Caco-2 (cell line): ENCODE results near the gene SLC7A6OS. TPM values are rescaled to one million over a fixed set of nuclear protein-coding genes. Genes with fewer than 3 reads are reported as not detected.

Experiments
- BruUV-seq: library from RNA; stranded (reverse); fragments of 400-500 nt; replicated peaks from 2 replicates; lab custom pipeline; 2021; lab: Mats Ljungman, UMichigan
- CTCF ChIA-PET: fragments of 300-600 bp; sonication (Branson Sonifier 250); formaldehyde crosslinking; loops from one replicate; lab custom pipeline; 2022; ENCODE audit warnings: antibody characterized with exemption; lab: Charles Lee
- POLR2A ChIA-PET: fragments of 300-600 bp; sonication (Branson Sonifier 250); formaldehyde crosslinking; loops from one replicate; lab custom pipeline; 2022; ENCODE audit warnings: antibody characterized with exemption; lab: Charles Lee
- DNase-seq, 2 experiments: peaks; one replicate each; pipeline versions ENCODE4 v3.0.0 to v3.0.0-alpha.2; 2020 to 2022
- H3K27me3 ChIP-seq: replicated peaks from 2 replicates; pipeline ENCODE4 v1.6.0; 2011; ENCODE audit warnings: low read length; ENCODE audit not compliant: control insufficient read depth, insufficient read depth
- H3K36me3 ChIP-seq: 2 replicates; pipeline ENCODE4 v1.5.1; 2011; ENCODE audit warnings: low read length; ENCODE audit not compliant: control insufficient read depth, insufficient read depth
- H3K4me1 ChIP-seq: fragments of 250-450 bp; sonication (Bioruptor Pico); 2 replicates; pipeline ENCODE4 v1.5.1; 2020; ENCODE audit warnings: mild to moderate bottlenecking
- H3K4me3 ChIP-seq: 2 replicates; pipeline ENCODE4 v1.5.1; 2011; ENCODE audit warnings: low read depth, mild to moderate bottlenecking, control low read depth, low read length
- H3K9me3 ChIP-seq: fragments of 250-450 bp; sonication (Bioruptor Pico); 2 replicates; pipeline ENCODE4 v1.5.1; 2020; ENCODE audit warnings: mild to moderate bottlenecking, moderate library complexity
- H3K27ac Mint-ChIP-seq: one replicate; pipeline ENCODE4 v1.8.0; 2022; ENCODE audit warnings: mixed read lengths; ENCODE audit not compliant: unreplicated experiment
- H3K27me3 Mint-ChIP-seq: one replicate; pipeline ENCODE4 v1.8.0; 2022; ENCODE audit warnings: mixed read lengths; ENCODE audit not compliant: insufficient read depth, unreplicated experiment
- H3K36me3 Mint-ChIP-seq: one replicate; pipeline ENCODE4 v1.8.0; 2022; ENCODE audit warnings: mild to moderate bottlenecking, mixed read lengths; ENCODE audit not compliant: insufficient read depth, unreplicated experiment
- H3K4me1 Mint-ChIP-seq: one replicate; pipeline ENCODE4 v1.8.0; 2022; ENCODE audit warnings: low read depth, mixed read lengths; ENCODE audit not compliant: unreplicated experiment
- H3K4me3 Mint-ChIP-seq: one replicate; pipeline ENCODE4 v1.8.0; 2022; ENCODE audit warnings: mild to moderate bottlenecking, moderate library complexity, mixed read lengths; ENCODE audit not compliant: unreplicated experiment
- H3K9me3 Mint-ChIP-seq: one replicate; pipeline ENCODE4 v1.8.0; 2022; ENCODE audit warnings: mixed read lengths; ENCODE audit not compliant: unreplicated experiment
- CTCF ChIP-seq, 2 experiments: fragments of 200-600 bp in 1 of 2; IDR thresholded peaks; 1 replicate in 1 of 2; 2 replicates in 1 of 2; pipeline versions ENCODE4 v1.5.1 to v1.8.0; 2011 to 2022; ENCODE audit warnings: antibody characterized with exemption in 1 of 2, control low read depth in 1 of 2, inconsistent platforms in 1 of 2, low read depth in 1 of 2, low read length in 1 of 2, mild to moderate bottlenecking in 1 of 2, moderate library complexity in 1 of 2; ENCODE audit not compliant: insufficient read depth in 1 of 2, severe bottlenecking in 1 of 2, unreplicated experiment in 1 of 2
- intact Hi-C: fragments of 100-400 bp; cut with micrococcal nuclease; formaldehyde crosslinking; loops from one replicate; pipeline ENCODE4 v1.10.0; 2022; ENCODE audit not compliant: unreplicated experiment
- total RNA-seq: library from RNA; stranded (reverse); gene quantifications from 2 replicates; pipeline ENCODE4 v1.2.3, GENCODE V29; 2022

Gene SLC7A6OS
- total RNA-seq, 1 experiment from 2014 or later: 34.0 TPM

GRCh38 chr16:68351463-68351862, 40.7 kb upstream of the SLC7A6OS start:
- no TSS peak for BruUV-seq
- H3K9me3 Mint-ChIP-seq: no peaks in the 10 kb centered on the region
- Histone ChIP-seq H3K9me3 (no peaks in the 10 kb centered on the region), H3K27me3 (no peaks in the 10 kb centered on the region), H3K4me1 (peaks cover 6% of the 10 kb centered on the region), H3K4me3 (no peak overlapping the region), H3K36me3 (peaks cover 7% of the 10 kb centered on the region)
- DNase-seq: no peak
- peak overlapping the region; percentile 40 for H3K4me3 Mint-ChIP-seq
- CTCF ChIA-PET: no interaction called here
- peak overlapping the region; percentile 79 for H3K27ac Mint-ChIP-seq
- H3K4me1 Mint-ChIP-seq: peaks cover 10% of the 10 kb centered on the region
- no peak for TF ChIP-seq CTCF (IDR thresholded peaks at IDR 0.05; ENCODE audit: insufficient read depth in 1 of 2, low read depth in 1 of 2, low read length in 1 of 2, severe bottlenecking in 1 of 2, unreplicated experiment in 1 of 2)
- intact Hi-C loops: no loop called here
- no peaks in the 10 kb centered on the region for H3K27me3 Mint-ChIP-seq
- POLR2A ChIA-PET: no interaction called here
- peaks cover 99% of the 10 kb centered on the region for H3K36me3 Mint-ChIP-seq

GRCh38 chr16:68350813-68351350, 40.1 kb upstream of the SLC7A6OS start:
- no peak for TF ChIP-seq CTCF (IDR thresholded peaks at IDR 0.05; ENCODE audit: insufficient read depth in 1 of 2, low read depth in 1 of 2, low read length in 1 of 2, severe bottlenecking in 1 of 2, unreplicated experiment in 1 of 2)
- Mint-ChIP-seq H3K9me3 (no peaks in the 10 kb centered on the region), H3K4me3 (no peak overlapping the region), H3K27me3 (no peaks in the 10 kb centered on the region), H3K27ac (no peak overlapping the region), H3K4me1 (peaks cover 10% of the 10 kb centered on the region), H3K36me3 (peaks cover 98% of the 10 kb centered on the region)
- intact Hi-C loops: no loop called here
- H3K9me3 ChIP-seq: no peaks in the 10 kb centered on the region
- CTCF ChIA-PET: no interaction called here
- H3K4me3 ChIP-seq: no peak overlapping the region
- no peaks in the 10 kb centered on the region for H3K27me3 ChIP-seq
- POLR2A ChIA-PET: no interaction called here
- no peak for DNase-seq
- BruUV-seq: no TSS peak
- H3K4me1 ChIP-seq: peaks cover 6% of the 10 kb centered on the region
- H3K36me3 ChIP-seq: peaks cover 7% of the 10 kb centered on the region

GRCh38 chr16:68349838-68350410, 39.2 kb upstream of the SLC7A6OS start:
- H3K9me3 ChIP-seq: no peaks in the 10 kb centered on the region
- Mint-ChIP-seq H3K36me3 (peaks cover 98% of the 10 kb centered on the region), H3K9me3 (no peaks in the 10 kb centered on the region), H3K4me1 (peaks cover 10% of the 10 kb centered on the region), H3K4me3 (no peak overlapping the region), H3K27me3 (no peaks in the 10 kb centered on the region), H3K27ac (no peak overlapping the region)
- ChIA-PET CTCF (no interaction called here), POLR2A (no interaction called here)
- no peak for DNase-seq
- TF ChIP-seq CTCF (IDR thresholded peaks at IDR 0.05; ENCODE audit: insufficient read depth in 1 of 2, low read depth in 1 of 2, low read length in 1 of 2, severe bottlenecking in 1 of 2, unreplicated experiment in 1 of 2): no peak
- no peaks in the 10 kb centered on the region for H3K27me3 ChIP-seq
- H3K36me3 ChIP-seq: peaks cover 7% of the 10 kb centered on the region
- intact Hi-C loops: no loop called here
- H3K4me3 ChIP-seq: no peak overlapping the region
- BruUV-seq: no TSS peak
- H3K4me1 ChIP-seq: peaks cover 6% of the 10 kb centered on the region
